Fibroblast of mammary gland (primary cell): ENCODE data around the gene TEPSIN.

Experiments
- DNase-seq: peaks from one replicate; pipeline ENCODE4 v3.0.0-alpha.2; 2010; ENCODE audit warnings: low read depth
- H3K4me3 ChIP-seq: 2 replicates; pipeline ENCODE4 v1.5.1; 2011; ENCODE audit warnings: low read depth, mild to moderate bottlenecking, low read length, moderate library complexity; ENCODE audit not compliant: control insufficient read depth
- CTCF ChIP-seq: conservative IDR thresholded peaks from 2 replicates; pipeline ENCODE4 v1.5.1; 2011; ENCODE audit warnings: low read depth, low read length, inconsistent platforms; ENCODE audit not compliant: control insufficient read depth, insufficient read depth

Gene TEPSIN

GRCh38 chr17:81235822-81236740 is 2.8 kb downstream of the TEPSIN start:
- DNase-seq = no peak
- no peak for TF ChIP-seq CTCF
- H3K4me3 ChIP-seq = no peak overlapping the region

- TF ChIP-seq CTCF = no peak
- no peak overlapping the region for H3K4me3 ChIP-seq
- no peak for DNase-seq
Observed at GRCh38 chr17:81234940-81235821, 3.7 kb downstream of the TEPSIN start.

GRCh38 chr17:81234506-81234855 is 4.4 kb downstream of the TEPSIN start:
- H3K4me3 ChIP-seq = no peak overlapping the region
- no peak for TF ChIP-seq CTCF
- no peak for DNase-seq

GRCh38 chr17:81233811-81234505 is 4.9 kb downstream of the TEPSIN start:
- TF ChIP-seq CTCF = no peak
- no peak for DNase-seq
- no peak overlapping the region for H3K4me3 ChIP-seq

- no peak overlapping the region for H3K4me3 ChIP-seq
- DNase-seq = no peak
- TF ChIP-seq CTCF = no peak
Observed at GRCh38 chr17:81233316-81233715, 5.5 kb downstream of the TEPSIN start.

- no peak for DNase-seq
Observed at GRCh38 chr17:81232616-81233241, 6.1 kb downstream of the TEPSIN start.

More at GRCh38 chr17:81232616-81233241, 6.1 kb downstream of the TEPSIN start:
- H3K4me3 ChIP-seq = no peak overlapping the region
- TF ChIP-seq CTCF = no peak
